CD4-positive, alpha-beta T cell treated with Interleukin-15 for 4 hours (primary cell): Measurements from ENCODE around the gene NKX6-1.

Source experiments
- DNase-seq: peaks from one replicate; pipeline ENCODE4 v3.0.0-alpha.2; 2020; ENCODE audit warnings: low spot score

NKX6-1 gene

GRCh38 chr4:84477738-84478137 lies 21.4 kb downstream of the NKX6-1 start:
- no peak for DNase-seq

GRCh38 chr4:84474107-84474506 lies 25.0 kb downstream of the NKX6-1 start:
- DNase-seq, result no peak

GRCh38 chr4:84472154-84472553 lies 26.9 kb downstream of the NKX6-1 start:
- no peak for DNase-seq

- DNase-seq, result no peak
Observed at GRCh38 chr4:84470204-84470785, 28.8 kb downstream of the NKX6-1 start.

GRCh38 chr4:84467601-84468000 lies 31.5 kb downstream of the NKX6-1 start:
- DNase-seq, result no peak

- DNase-seq, result no peak
Observed at GRCh38 chr4:84459783-84460182, 39.3 kb downstream of the NKX6-1 start.

- no peak for DNase-seq
Observed at GRCh38 chr4:84456157-84456556, 42.9 kb downstream of the NKX6-1 start.

- no peak for DNase-seq
Observed at GRCh38 chr4:84455697-84456096, 43.4 kb downstream of the NKX6-1 start.

GRCh38 chr4:84451546-84451945 lies 47.5 kb downstream of the NKX6-1 start:
- DNase-seq, result no peak

GRCh38 chr4:84443523-84443922 lies 55.6 kb downstream of the NKX6-1 start:
- DNase-seq, result no peak

GRCh38 chr4:84442778-84443177 lies 56.3 kb downstream of the NKX6-1 start:
- DNase-seq, result no peak
